ENCODE results near the gene CKAP4.

Gene CKAP4

GRCh38 chr12:106239241-106239950 lies 8.4 kb downstream of the CKAP4 start:
- no peak for DNase-seq (ENCODE audit: low spot score)

GRCh38 chr12:106238146-106238545 lies 9.7 kb downstream of the CKAP4 start:
- no peak for DNase-seq (ENCODE audit: low spot score)

GRCh38 chr12:106235770-106236169 lies 12.1 kb downstream of the CKAP4 start:
- no peak for DNase-seq (ENCODE audit: low spot score)

- no peak for DNase-seq (ENCODE audit: low spot score)
These were observed 13.4 kb downstream of the CKAP4 start for GRCh38 chr12:106234449-106234848.

DNA sequence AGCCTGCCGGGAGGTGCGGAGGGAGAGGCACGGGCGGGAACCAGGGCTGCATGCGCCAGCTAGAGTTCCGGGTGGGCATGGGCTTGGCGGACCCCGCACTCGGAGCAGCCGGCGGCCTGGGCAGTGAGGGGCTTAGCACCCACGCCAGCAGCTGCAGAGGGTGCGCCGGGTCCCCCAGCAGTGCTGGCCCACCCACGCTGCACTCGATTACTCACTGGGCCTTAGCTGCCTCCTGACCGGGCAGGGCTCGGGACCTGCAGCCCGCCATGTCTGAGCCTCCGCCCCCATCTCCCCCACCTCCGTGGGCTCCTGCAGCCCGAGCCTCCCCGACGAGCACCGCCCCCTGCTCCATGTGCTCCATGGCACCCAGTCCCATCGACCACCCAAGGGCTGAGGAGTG lies 14.8 kb downstream of the CKAP4 start:
- DNase-seq (ENCODE audit: low spot score): no peak

GRCh38 chr12:106229036-106229591 lies 18.7 kb downstream of the CKAP4 start:
- DNase-seq (ENCODE audit: low spot score): no peak

DNA sequence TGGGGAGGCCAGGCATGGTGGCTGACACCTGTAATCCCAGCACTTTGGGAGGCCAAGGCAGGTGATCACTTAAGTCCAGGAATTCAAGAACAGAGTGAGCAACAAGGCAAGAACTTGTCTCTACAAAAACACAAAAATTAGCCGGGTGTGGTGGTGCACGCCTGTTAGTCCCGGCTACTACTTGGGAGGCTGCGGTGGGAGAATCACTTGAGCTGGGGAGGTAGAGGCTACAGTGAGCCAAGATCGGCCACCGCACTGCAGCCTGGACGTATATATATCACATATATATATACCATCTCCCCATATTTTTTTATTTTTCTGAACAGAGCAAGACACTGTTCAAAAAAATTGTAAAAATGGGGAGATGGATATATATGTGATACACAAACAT lies 19.5 kb downstream of the CKAP4 start:
- no peak for DNase-seq (ENCODE audit: low spot score)

DNA sequence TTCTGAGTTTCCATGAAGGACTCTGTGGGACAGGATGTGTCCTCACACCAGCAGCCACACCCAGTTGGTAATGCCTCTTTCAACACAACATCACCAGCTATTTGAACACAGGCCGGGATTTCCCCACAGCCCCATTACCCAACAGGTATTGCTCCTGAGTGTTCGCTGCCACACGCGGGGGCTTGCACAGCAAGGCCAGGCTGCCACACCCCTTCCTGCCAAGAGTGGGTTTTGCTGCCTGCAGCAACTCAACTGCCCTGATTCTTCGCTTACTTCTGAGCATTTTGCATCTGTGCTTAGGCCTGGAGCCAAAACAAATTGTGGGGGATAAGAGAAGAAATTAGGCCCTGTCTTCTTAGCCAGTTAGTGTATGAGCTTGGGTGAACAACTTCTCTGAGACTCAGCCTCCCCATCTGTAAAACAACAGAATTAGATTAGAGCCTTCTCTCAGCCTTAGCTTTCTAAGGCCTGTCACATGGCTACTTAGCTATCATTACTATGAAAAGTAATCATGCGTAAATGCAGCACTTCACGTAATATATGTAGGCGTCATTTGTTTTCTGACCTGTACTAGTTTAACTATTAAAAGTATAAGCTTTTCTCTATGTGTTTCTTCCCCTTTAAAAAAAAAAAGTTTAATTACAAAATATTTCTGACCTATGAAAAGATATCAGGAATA lies 20.0 kb downstream of the CKAP4 start:
- DNase-seq (ENCODE audit: low spot score): no peak

- peak; percentile 62 for DNase-seq (ENCODE audit: low spot score)
These were observed 20.8 kb downstream of the CKAP4 start for GRCh38 chr12:106226884-106227640.

DNA sequence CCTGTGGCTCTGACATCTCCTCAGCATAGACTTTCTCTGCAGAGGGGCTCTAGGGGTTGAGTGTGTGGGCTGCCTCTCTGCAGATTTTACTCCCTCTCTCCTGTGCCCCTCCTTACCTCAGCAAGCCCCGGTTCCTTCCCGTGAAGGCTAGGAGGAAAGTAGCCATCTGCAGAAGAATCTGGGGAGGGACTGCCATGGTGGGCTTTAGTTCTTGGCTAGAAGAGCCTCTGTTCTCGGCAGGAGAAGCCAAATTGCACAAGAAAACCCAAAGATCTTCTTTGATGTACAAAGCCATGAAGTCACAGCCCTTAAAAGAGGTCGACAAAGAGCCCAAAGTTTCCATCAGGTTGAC lies 23.5 kb downstream of the CKAP4 start:
- no peak for DNase-seq (ENCODE audit: low spot score)

- peak; percentile 83 for DNase-seq (ENCODE audit: low spot score)
These were observed 24.1 kb downstream of the CKAP4 start for GRCh38 chr12:106223485-106224354.

- no peak for DNase-seq (ENCODE audit: low spot score)
These were observed 27.3 kb downstream of the CKAP4 start for GRCh38 chr12:106220536-106220935.

- DNase-seq (ENCODE audit: low spot score): no peak
These were observed 28.8 kb downstream of the CKAP4 start for GRCh38 chr12:106219043-106219442.

- DNase-seq (ENCODE audit: low spot score): no peak
These were observed 30.1 kb downstream of the CKAP4 start for GRCh38 chr12:106217706-106218105.

GRCh38 chr12:106214571-106214970 lies 33.2 kb downstream of the CKAP4 start:
- no peak for DNase-seq (ENCODE audit: low spot score)

GRCh38 chr12:106213662-106214061 lies 34.2 kb downstream of the CKAP4 start:
- DNase-seq (ENCODE audit: low spot score): no peak

DNA sequence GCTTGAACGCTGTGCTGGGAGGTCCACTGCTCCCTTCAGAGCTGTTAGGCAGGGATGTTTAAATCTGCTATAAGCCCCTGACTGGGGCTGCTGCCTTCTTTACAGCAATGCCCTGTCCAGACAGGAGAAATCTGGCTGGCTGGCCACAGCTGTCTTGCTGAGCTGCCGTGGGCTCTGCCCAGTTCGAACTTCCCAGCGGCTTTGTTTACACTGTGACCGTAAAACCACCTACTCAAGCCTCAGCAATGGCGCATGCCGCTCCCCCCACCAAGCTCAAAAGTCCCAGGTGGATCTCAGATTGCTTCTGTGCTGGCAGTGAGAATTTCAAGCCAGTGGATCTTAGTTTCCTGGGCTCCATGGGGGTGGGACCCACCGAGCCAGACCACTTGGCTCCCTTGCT lies 35.8 kb downstream of the CKAP4 start:
- no peak for DNase-seq (ENCODE audit: low spot score)

- no peak for DNase-seq (ENCODE audit: low spot score)
These were observed 42.4 kb downstream of the CKAP4 start for GRCh38 chr12:106205208-106206069.

DNA sequence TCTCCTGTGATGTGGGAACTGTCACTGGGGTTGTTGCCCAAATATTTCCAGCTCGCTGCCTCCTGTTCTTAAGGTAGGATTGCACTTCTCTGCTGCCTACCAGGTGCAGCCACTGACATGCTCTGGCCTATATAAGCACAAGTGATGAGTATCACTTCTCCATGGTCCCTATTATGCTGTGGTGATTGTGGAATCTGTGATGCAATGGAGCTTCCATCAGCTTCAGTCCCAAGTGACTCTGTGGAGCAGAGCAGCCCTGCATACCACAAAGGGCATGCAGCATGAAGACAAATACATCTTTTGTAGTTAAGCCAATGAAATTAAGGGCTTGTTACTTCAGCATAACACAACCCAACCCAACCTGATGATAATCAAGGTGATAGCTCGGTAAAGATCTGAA lies 43.5 kb downstream of the CKAP4 start:
- DNase-seq (ENCODE audit: low spot score): no peak

GRCh38 chr12:106197906-106198623 lies 49.8 kb downstream of the CKAP4 start:
- no peak for DNase-seq (ENCODE audit: low spot score)

Measured in germinal center (tissue), 1 donor.